ENCODE results near the gene SPO11. TPM values are rescaled to one million over a fixed set of nuclear protein-coding genes. Genes with fewer than 3 reads are reported as not detected.

The SPO11 gene
- total RNA-seq, 1 experiment from 2014 or later, result not detected

- Histone ChIP-seq H2AFZ (ENCODE audit: low read length) (no peak overlapping the region), H4K8ac (replicated peaks; ENCODE audit: insufficient read length, low read depth, low read length) (no peak overlapping the region), H3K27ac (ENCODE audit: insufficient read length, low read depth, low read length) (no peak overlapping the region), H3T11ph (ENCODE audit: low read length) (no peak overlapping the region), H3K27me3 (ENCODE audit: insufficient read depth, low read length) (no peaks in the 10 kb centered on the region), H2BK12ac (ENCODE audit: insufficient read length, low read depth, low read length) (no peak overlapping the region), H3K9me3 (ENCODE audit: control insufficient read depth, low read depth, low read length) (no peaks in the 10 kb centered on the region), H2AK5ac (ENCODE audit: insufficient read length, low read length) (no peak overlapping the region), H3K4me1 (ENCODE audit: insufficient read depth, low read length) (no peaks in the 10 kb centered on the region), H2BK20ac (ENCODE audit: low read depth, low read length, poor library complexity, severe bottlenecking) (no peak overlapping the region), H3K79me2 (ENCODE audit: insufficient read depth, low read length) (no peaks in the 10 kb centered on the region; the same call in 1 of the 2 replicates), H3K23me2 (ENCODE audit: insufficient read length, low read depth, low read length, poor library complexity, severe bottlenecking) (peaks cover 24% of the 10 kb centered on the region), H3K4me2 (ENCODE audit: insufficient read depth, insufficient read length, low read length) (peak overlapping the region; percentile 73), H2BK5ac (ENCODE audit: insufficient read length, low read length) (no peak overlapping the region), H4K91ac (ENCODE audit: insufficient read length, low read depth, low read length) (no peak overlapping the region), H3K18ac (ENCODE audit: insufficient read length, low read depth, low read length) (peak overlapping the region; percentile 74), H3K14ac (ENCODE audit: insufficient read depth, low read length) (peak overlapping the region; percentile 77), H2BK15ac (ENCODE audit: low read depth, low read length) (no peak overlapping the region), H3K9ac (ENCODE audit: extremely low read depth, insufficient read length, low read length) (no peak overlapping the region), H3K79me1 (ENCODE audit: insufficient read depth, low read depth, low read length, poor library complexity, severe bottlenecking) (peaks cover 3% of the 10 kb centered on the region), H4K20me1 (ENCODE audit: control insufficient read depth, insufficient read depth, insufficient read length) (no peaks in the 10 kb centered on the region), H3K23ac (ENCODE audit: insufficient read length, low read depth, low read length) (no peak overlapping the region), H3K4ac (ENCODE audit: low read depth, low read length) (no peak overlapping the region), H3K56ac (ENCODE audit: insufficient read length, low read depth, low read length) (no peak overlapping the region), H4K5ac (ENCODE audit: insufficient read length, low read depth, low read length) (no peak overlapping the region), H2BK120ac (ENCODE audit: low read depth, low read length, poor library complexity, severe bottlenecking) (peak overlapping the region; percentile 31)
- WGBS (ENCODE audit: extremely low coverage, insufficient read length, low lambda C conversion rate), result no CpG with 5 or more reads among the region's 52 CpGs
- peak; percentile 60 for DNase-seq
- Mint-ChIP-seq H3K27ac (peak overlapping the region in 2 of 3 experiments; percentile 82 to 83; a peak in 3 of 7 replicates), H3K4me1 (peaks cover 30 to 38% of the 10 kb centered on the region in 2 experiments), H3K4me3 (peak overlapping the region; percentile 58 to 77), H3K9me3 (no peaks in the 10 kb centered on the region), H3K36me3 (ENCODE audit: insufficient read depth in 1 of 3, low read depth in 3 of 3) (peaks cover 12 to 23% (median 20%) of the 10 kb centered on the region in 3 experiments; a peak in 6 of 7 replicates), H3K27me3 (ENCODE audit: low read depth) (peaks cover 6% of the 10 kb centered on the region)
- TF ChIP-seq, protein P1, sequence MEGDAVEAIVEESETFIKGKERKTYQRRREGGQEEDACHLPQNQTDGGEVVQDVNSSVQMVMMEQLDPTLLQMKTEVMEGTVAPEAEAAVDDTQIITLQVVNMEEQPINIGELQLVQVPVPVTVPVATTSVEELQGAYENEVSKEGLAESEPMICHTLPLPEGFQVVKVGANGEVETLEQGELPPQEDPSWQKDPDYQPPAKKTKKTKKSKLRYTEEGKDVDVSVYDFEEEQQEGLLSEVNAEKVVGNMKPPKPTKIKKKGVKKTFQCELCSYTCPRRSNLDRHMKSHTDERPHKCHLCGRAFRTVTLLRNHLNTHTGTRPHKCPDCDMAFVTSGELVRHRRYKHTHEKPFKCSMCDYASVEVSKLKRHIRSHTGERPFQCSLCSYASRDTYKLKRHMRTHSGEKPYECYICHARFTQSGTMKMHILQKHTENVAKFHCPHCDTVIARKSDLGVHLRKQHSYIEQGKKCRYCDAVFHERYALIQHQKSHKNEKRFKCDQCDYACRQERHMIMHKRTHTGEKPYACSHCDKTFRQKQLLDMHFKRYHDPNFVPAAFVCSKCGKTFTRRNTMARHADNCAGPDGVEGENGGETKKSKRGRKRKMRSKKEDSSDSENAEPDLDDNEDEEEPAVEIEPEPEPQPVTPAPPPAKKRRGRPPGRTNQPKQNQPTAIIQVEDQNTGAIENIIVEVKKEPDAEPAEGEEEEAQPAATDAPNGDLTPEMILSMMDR (conservative IDR thresholded peaks at IDR 0.05), result no peak
Observed at GRCh38 chr20:57389695-57390603, 60.3 kb downstream of the SPO11 start.

All from H9 (cell line).